Measurements from ENCODE around the gene INPP5B.

The INPP5B gene

DNA sequence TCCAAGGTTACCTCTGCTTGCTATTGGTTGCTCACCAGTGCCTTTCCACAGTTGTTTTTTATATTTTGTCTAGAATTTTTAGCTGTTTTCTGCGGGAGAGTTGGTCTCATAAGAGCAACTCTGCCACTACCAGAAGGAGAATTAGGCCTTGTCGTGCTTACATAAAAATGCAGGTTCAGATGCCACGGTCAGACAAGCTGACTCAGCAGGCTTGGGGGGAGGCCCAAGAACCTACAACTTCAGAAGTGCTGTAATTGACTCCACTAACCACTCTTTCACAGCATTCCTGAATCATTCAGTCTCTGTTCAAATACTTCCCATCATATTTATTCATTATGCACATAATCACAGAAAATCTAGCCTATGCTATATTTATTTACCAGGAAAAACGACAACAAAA is 115.7 kb downstream of the INPP5B start:
- no peak for DNase-seq
- Histone ChIP-seq H2BK5ac (ENCODE audit: low read depth, low read length, poor library complexity) (no peak overlapping the region), H2BK12ac (ENCODE audit: low read length) (no peak overlapping the region), H4K12ac (ENCODE audit: low read depth, low read length) (no peak overlapping the region), H3K4me2 (ENCODE audit: low read length) (no peak overlapping the region), H3K4me3 (ENCODE audit: low read depth, low read length) (no peak overlapping the region), H3K4ac (ENCODE audit: low read depth, low read length) (no peak overlapping the region), H3K9me3 (ENCODE audit: insufficient read depth, low read depth, low read length) (no peaks in the 10 kb centered on the region), H3K27ac (ENCODE audit: low read depth, low read length) (no peak overlapping the region), H4K91ac (ENCODE audit: low read depth, low read length) (no peak overlapping the region), H3K79me2 (ENCODE audit: control insufficient read depth, insufficient read depth, low read length, poor library complexity) (no peaks in the 10 kb centered on the region), H4K8ac (ENCODE audit: low read depth, low read length) (no peak overlapping the region), H2AFZ (ENCODE audit: insufficient read depth, low read length, poor library complexity) (no peak overlapping the region), H2BK120ac (ENCODE audit: insufficient read depth, low read length, poor library complexity) (no peak overlapping the region), H3K14ac (ENCODE audit: low read length) (no peak overlapping the region), H3K18ac (ENCODE audit: low read length) (no peak overlapping the region), H3K79me1 (ENCODE audit: low read length) (no peaks in the 10 kb centered on the region), H2AK5ac (ENCODE audit: low read length) (no peak overlapping the region), H3K9ac (ENCODE audit: low read length) (peak overlapping the region; percentile 66), H3K23ac (ENCODE audit: low read length) (no peak overlapping the region), H3K36me3 (ENCODE audit: control insufficient read depth in 1 of 2, insufficient read depth in 2 of 2, low read length in 2 of 2) (peaks cover 7 to 25% of the 10 kb centered on the region in 2 experiments), H3K4me1 (ENCODE audit: control insufficient read depth in 1 of 2, insufficient read depth in 2 of 2, low read length in 2 of 2) (no peaks in the 10 kb centered on the region), H3K27me3 (ENCODE audit: insufficient read depth, low read length) (no peaks in the 10 kb centered on the region)
- no CpG with 5 or more reads among the region's 4 CpGs for WGBS (ENCODE audit: extremely low coverage, insufficient coverage, insufficient read length)

DNA sequence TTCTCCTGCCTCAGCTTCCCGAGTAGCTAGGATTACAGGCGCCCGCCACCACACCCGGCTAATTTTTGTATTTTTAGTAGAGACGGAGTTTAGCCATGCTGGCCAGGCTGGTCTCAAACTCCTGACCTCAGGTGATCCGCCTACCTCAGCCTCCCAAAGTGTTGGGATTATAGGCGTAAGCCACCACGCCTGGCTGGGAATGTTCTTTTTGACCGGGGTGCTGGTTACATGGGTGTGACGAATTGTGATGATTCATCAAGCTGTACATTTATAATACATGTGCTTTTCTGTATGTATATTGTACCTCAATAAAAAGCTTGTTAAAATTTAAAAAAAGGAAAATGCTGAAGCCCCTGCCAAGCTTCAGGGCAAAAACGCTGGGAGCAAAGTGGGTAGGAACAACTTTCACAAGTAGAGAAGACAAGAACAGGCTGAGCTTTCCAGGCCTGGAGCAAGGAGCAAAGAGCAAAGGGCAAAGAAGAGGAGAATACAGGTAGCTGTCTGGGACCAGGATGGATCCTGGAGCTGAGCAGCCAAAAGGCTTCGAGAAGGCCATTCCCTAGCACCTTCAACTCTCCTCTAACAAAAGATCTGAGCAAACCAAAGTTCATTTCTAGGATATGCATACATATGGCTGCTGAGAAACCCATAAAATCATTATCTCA is 118.3 kb downstream of the INPP5B start:
- H4K8ac ChIP-seq (ENCODE audit: low read depth, low read length): no peak overlapping the region
- peak overlapping the region; percentile 22 for H3K23ac ChIP-seq (ENCODE audit: low read length)
- H3K4ac ChIP-seq (ENCODE audit: low read depth, low read length): no peak overlapping the region
- no peak overlapping the region for H2AK5ac ChIP-seq (ENCODE audit: low read length)
- H3K4me1 ChIP-seq (ENCODE audit: control insufficient read depth in 1 of 2, insufficient read depth in 2 of 2, low read length in 2 of 2): no peaks in the 10 kb centered on the region
- peaks cover 4 to 20% of the 10 kb centered on the region in 2 experiments for H3K36me3 ChIP-seq (ENCODE audit: control insufficient read depth in 1 of 2, insufficient read depth in 2 of 2, low read length in 2 of 2)
- H3K18ac ChIP-seq (ENCODE audit: low read length): no peak overlapping the region
- H3K4me2 ChIP-seq (ENCODE audit: low read length): no peak overlapping the region
- no peak overlapping the region for H2BK5ac ChIP-seq (ENCODE audit: low read depth, low read length, poor library complexity)
- no peak overlapping the region for H3K4me3 ChIP-seq (ENCODE audit: low read depth, low read length)
- WGBS (ENCODE audit: extremely low coverage, insufficient coverage, insufficient read length): no CpG with 5 or more reads among the region's 12 CpGs
- H3K9me3 ChIP-seq (ENCODE audit: insufficient read depth, low read depth, low read length): no peaks in the 10 kb centered on the region
- no peak overlapping the region for H3K27ac ChIP-seq (ENCODE audit: low read depth, low read length)
- no peaks in the 10 kb centered on the region for H3K79me2 ChIP-seq (ENCODE audit: control insufficient read depth, insufficient read depth, low read length, poor library complexity)
- no peak overlapping the region for H2BK12ac ChIP-seq (ENCODE audit: low read length)
- H4K91ac ChIP-seq (ENCODE audit: low read depth, low read length): no peak overlapping the region
- H3K9ac ChIP-seq (ENCODE audit: low read length): no peak overlapping the region
- no peak overlapping the region for H2AFZ ChIP-seq (ENCODE audit: insufficient read depth, low read length, poor library complexity)
- no peak for DNase-seq
- H3K14ac ChIP-seq (ENCODE audit: low read length): no peak overlapping the region
- no peak overlapping the region for H4K12ac ChIP-seq (ENCODE audit: low read depth, low read length)
- no peaks in the 10 kb centered on the region for H3K79me1 ChIP-seq (ENCODE audit: low read length)
- no peaks in the 10 kb centered on the region for H3K27me3 ChIP-seq (ENCODE audit: insufficient read depth, low read length)
- no peak overlapping the region for H2BK120ac ChIP-seq (ENCODE audit: insufficient read depth, low read length, poor library complexity)

DNA sequence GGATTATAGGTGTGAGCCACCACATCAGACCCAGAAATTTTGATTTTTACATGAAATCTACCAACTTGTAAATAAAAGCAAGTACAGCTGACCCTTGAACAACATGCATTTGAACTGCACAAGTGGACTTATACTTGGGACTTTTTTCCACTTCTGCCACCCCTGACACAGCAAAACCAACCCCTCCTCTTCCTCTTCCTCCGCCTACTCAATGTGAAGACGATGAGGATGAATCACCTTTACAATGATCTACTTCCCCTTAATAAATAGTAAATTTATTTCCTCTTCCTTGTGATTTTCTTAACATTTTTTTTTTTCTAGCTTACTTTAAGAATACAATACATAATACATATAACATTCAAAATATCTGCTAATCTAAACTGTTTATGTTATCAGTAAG is 121.3 kb downstream of the INPP5B start:
- Histone ChIP-seq H3K9ac (ENCODE audit: low read length) (no peak overlapping the region), H2AK5ac (ENCODE audit: low read length) (no peak overlapping the region), H3K79me1 (ENCODE audit: low read length) (no peaks in the 10 kb centered on the region), H3K4me1 (ENCODE audit: control insufficient read depth in 1 of 2, insufficient read depth in 2 of 2, low read length in 2 of 2) (no peaks in the 10 kb centered on the region), H3K4ac (ENCODE audit: low read depth, low read length) (no peak overlapping the region), H2BK120ac (ENCODE audit: insufficient read depth, low read length, poor library complexity) (no peak overlapping the region), H2BK5ac (ENCODE audit: low read depth, low read length, poor library complexity) (no peak overlapping the region), H3K4me2 (ENCODE audit: low read length) (no peak overlapping the region), H3K27ac (ENCODE audit: low read depth, low read length) (no peak overlapping the region), H4K8ac (ENCODE audit: low read depth, low read length) (no peak overlapping the region), H4K12ac (ENCODE audit: low read depth, low read length) (no peak overlapping the region), H3K36me3 (ENCODE audit: control insufficient read depth in 1 of 2, insufficient read depth in 2 of 2, low read length in 2 of 2) (peaks cover 14 to 27% of the 10 kb centered on the region in 2 experiments), H3K18ac (ENCODE audit: low read length) (no peak overlapping the region), H4K91ac (ENCODE audit: low read depth, low read length) (no peak overlapping the region), H3K14ac (ENCODE audit: low read length) (no peak overlapping the region), H3K9me3 (ENCODE audit: insufficient read depth, low read depth, low read length) (no peaks in the 10 kb centered on the region), H3K4me3 (ENCODE audit: low read depth, low read length) (no peak overlapping the region), H3K79me2 (ENCODE audit: control insufficient read depth, insufficient read depth, low read length, poor library complexity) (no peaks in the 10 kb centered on the region), H3K27me3 (ENCODE audit: insufficient read depth, low read length) (no peaks in the 10 kb centered on the region), H3K23ac (ENCODE audit: low read length) (no peak overlapping the region), H2BK12ac (ENCODE audit: low read length) (no peak overlapping the region), H2AFZ (ENCODE audit: insufficient read depth, low read length, poor library complexity) (no peak overlapping the region)
- DNase-seq: no peak
- WGBS (ENCODE audit: extremely low coverage, insufficient coverage, insufficient read length): no CpG with 5 or more reads among the region's 2 CpGs

DNA sequence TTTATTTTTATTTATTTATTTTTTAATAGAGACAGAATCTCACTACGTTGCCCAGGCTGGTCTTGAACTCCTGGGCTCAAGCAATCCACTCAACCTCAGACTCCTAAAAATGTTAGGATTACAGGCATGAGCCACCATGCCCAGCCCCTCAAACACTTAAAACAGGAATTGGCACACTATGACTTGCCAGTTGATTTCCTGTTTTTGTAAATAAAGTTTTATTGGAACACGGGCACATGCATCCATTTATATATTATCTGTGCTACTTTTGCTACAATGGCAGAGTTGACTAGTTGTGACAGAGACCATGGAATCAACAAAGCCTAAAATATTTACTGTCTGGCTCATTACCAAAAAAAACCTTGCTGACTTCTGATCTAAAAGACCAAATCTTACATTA is 122.9 kb downstream of the INPP5B start:
- Histone ChIP-seq H2BK120ac (ENCODE audit: insufficient read depth, low read length, poor library complexity) (no peak overlapping the region), H2AK5ac (ENCODE audit: low read length) (no peak overlapping the region), H3K9ac (ENCODE audit: low read length) (no peak overlapping the region), H3K14ac (ENCODE audit: low read length) (no peak overlapping the region), H4K12ac (ENCODE audit: low read depth, low read length) (no peak overlapping the region), H3K36me3 (ENCODE audit: control insufficient read depth in 1 of 2, insufficient read depth in 2 of 2, low read length in 2 of 2) (peaks cover 16 to 32% of the 10 kb centered on the region in 2 experiments), H2AFZ (ENCODE audit: insufficient read depth, low read length, poor library complexity) (no peak overlapping the region), H3K18ac (ENCODE audit: low read length) (no peak overlapping the region), H3K27me3 (ENCODE audit: insufficient read depth, low read length) (no peaks in the 10 kb centered on the region), H2BK12ac (ENCODE audit: low read length) (no peak overlapping the region), H3K79me2 (ENCODE audit: control insufficient read depth, insufficient read depth, low read length, poor library complexity) (no peaks in the 10 kb centered on the region), H3K27ac (ENCODE audit: low read depth, low read length) (no peak overlapping the region), H3K23ac (ENCODE audit: low read length) (no peak overlapping the region), H3K4me1 (ENCODE audit: control insufficient read depth in 1 of 2, insufficient read depth in 2 of 2, low read length in 2 of 2) (no peaks in the 10 kb centered on the region), H3K4me3 (ENCODE audit: low read depth, low read length) (no peak overlapping the region), H4K91ac (ENCODE audit: low read depth, low read length) (no peak overlapping the region), H4K8ac (ENCODE audit: low read depth, low read length) (no peak overlapping the region), H3K4me2 (ENCODE audit: low read length) (no peak overlapping the region), H3K9me3 (ENCODE audit: insufficient read depth, low read depth, low read length) (no peaks in the 10 kb centered on the region), H3K79me1 (ENCODE audit: low read length) (no peaks in the 10 kb centered on the region), H2BK5ac (ENCODE audit: low read depth, low read length, poor library complexity) (no peak overlapping the region), H3K4ac (ENCODE audit: low read depth, low read length) (no peak overlapping the region)
- no CpG with 5 or more reads among the region's 2 CpGs for whole genome bisulfite sequencing (ENCODE audit: extremely low coverage, insufficient coverage, insufficient read length)
- DNase-seq: no peak

Data from trophoblast cell (in vitro differentiated cells and primary cell).